ENCODE data around the gene TMEM88.

TMEM88 gene

DNA sequence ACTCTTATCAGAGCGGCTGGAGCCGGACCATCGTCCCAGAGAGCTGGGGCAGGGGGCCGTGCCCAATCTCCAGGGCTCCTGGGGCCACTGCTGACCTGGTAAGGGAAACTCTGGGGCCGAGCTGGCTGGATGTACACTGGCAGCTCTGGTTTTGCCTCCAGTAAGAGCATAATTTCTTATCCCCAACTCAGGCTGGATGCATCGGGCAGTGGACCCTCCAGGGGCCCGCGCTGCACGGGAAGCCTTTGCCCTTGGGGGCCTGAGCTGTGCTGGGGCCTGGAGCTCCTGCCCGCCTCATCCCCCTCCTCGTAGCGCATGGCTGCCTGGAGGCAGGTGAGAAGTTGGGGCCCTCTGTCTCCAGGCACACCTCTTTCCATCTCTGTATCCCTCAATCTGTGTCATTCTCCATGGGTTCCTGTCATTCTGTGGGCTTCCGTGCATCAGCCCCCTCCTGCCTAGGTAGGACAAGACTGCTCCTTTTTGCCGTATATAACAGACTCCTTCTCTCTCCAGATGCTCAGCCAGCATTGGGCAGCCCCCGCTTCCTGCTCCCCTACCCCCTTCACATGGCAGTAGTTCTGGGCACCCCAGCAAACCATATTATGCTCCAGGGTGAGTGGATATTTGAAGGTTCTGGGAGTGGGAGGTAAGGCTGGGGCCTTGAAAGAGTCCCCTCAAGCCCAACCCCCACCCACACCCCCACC lies 9.4 kb upstream of the TMEM88 start:
- no peak for DNase-seq

DNA sequence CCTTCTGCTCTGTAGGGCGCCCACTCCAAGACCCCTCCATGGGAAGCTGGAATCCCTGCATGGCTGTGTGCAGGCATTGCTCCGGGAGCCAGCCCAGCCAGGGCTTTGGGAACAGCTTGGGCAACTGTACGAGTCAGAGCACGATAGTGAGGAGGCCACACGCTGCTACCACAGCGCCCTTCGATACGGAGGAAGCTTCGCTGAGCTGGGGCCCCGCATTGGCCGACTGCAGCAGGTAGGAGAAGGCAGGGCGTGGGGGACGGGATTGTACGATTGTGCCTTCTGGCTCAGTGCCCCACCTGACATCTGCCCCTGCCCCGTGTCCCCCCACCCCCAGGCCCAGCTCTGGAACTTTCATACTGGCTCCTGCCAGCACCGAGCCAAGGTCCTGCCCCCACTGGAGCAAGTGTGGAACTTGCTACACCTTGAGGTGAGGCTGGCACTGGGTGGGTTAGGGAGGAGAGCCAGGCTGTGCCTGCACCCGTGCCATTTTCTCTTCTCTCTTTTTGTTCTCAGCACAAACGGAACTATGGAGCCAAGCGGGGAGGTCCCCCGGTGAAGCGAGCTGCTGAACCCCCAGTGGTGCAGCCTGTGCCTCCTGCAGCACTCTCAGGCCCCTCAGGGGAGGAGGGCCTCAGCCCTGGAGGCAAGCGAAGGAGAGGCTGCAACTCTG lies 8.7 kb upstream of the TMEM88 start:
- no peak for DNase-seq

GRCh38 chr17:7846765-7847661 lies 7.9 kb upstream of the TMEM88 start:
- DNase-seq: no peak

- no peak for DNase-seq
These were observed 6.7 kb upstream of the TMEM88 start for GRCh38 chr17:7848131-7848579.

- no peak for DNase-seq
These were observed 6.1 kb upstream of the TMEM88 start for GRCh38 chr17:7848739-7849129.

DNA sequence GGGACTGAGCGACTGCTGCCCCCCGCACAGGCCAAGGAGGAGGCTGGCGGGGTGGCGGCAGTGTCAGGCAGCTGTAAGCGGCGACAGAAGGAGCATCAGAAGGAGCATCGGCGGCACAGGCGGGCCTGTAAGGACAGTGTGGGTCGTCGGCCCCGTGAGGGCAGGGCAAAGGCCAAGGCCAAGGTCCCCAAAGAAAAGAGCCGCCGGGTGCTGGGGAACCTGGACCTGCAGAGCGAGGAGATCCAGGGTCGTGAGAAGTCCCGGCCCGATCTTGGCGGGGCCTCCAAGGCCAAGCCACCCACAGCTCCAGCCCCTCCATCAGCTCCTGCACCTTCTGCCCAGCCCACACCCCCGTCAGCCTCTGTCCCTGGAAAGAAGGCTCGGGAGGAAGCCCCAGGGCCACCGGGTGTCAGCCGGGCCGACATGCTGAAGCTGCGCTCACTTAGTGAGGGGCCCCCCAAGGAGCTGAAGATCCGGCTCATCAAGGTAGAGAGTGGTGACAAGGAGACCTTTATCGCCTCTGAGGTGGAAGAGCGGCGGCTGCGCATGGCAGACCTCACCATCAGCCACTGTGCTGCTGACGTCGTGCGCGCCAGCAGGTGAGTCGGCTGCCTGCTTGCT lies 5.6 kb upstream of the TMEM88 start:
- DNase-seq: no peak

GRCh38 chr17:7849751-7850504 lies 4.9 kb upstream of the TMEM88 start:
- no peak for DNase-seq

- DNase-seq: no peak
These were observed 4.0 kb upstream of the TMEM88 start for GRCh38 chr17:7850701-7851437.

DNA sequence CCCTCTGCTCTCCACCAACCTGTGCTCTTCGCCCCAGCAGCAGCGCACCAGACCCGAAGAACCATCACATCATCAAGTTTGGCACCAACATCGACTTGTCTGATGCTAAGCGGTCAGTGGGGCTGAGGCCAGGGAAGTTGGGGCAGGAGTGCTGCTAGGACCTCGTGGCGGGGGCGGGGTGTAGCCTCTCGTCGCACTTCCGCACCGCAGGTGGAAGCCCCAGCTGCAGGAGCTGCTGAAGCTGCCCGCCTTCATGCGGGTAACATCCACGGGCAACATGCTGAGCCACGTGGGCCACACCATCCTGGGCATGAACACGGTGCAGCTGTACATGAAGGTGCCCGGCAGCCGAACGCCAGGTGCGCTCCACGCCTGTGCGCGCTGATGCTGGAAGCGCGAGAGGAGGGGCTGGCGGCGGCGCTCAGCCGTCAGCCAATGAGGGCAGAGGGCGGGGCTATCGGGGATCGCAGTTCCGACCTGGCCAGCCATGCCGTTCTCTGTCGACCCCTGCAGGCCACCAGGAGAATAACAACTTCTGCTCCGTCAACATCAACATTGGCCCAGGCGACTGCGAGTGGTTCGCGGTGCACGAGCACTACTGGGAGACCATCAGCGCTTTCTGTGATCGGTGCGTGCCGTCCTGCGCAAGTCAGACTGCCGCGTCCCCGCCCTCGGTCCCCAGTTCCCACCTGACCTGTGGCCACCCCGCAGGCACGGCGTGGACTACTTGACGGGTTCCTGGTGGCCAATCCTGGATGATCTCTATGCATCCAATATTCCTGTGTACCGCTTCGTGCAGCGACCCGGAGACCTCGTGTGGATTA lies 3.2 kb upstream of the TMEM88 start:
- DNase-seq: peak; percentile 89

- DNase-seq: no peak
These were observed 2.6 kb upstream of the TMEM88 start for GRCh38 chr17:7852262-7852670.

DNA sequence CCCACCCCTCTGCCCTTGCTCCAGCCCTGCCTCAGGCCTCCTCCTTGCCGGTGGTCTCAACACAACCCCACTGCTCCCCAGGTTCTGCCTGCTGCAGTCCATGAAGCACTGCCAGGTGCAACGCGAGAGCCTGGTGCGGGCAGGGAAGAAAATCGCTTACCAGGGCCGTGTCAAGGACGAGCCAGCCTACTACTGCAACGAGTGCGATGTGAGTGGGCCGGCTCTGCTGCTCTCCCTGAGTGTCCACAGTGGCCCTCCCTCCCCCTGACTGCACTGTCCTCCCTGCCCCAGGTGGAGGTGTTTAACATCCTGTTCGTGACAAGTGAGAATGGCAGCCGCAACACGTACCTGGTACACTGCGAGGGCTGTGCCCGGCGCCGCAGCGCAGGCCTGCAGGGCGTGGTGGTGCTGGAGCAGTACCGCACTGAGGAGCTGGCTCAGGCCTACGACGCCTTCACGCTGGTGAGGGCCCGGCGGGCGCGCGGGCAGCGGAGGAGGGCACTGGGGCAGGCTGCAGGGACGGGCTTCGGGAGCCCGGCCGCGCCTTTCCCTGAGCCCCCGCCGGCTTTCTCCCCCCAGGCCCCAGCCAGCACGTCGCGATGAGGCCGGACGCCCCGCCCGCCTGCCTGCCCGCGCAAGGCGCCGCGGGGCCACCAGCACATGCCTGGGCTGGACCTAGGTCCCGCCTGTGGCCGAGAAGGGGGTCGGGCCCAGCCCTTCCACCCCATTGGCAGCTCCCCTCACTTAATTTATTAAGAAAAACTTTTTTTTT lies 1.8 kb upstream of the TMEM88 start:
- DNase-seq: no peak

- DNase-seq: no peak
These were observed 1.2 kb upstream of the TMEM88 start for GRCh38 chr17:7853691-7854038.

DNA sequence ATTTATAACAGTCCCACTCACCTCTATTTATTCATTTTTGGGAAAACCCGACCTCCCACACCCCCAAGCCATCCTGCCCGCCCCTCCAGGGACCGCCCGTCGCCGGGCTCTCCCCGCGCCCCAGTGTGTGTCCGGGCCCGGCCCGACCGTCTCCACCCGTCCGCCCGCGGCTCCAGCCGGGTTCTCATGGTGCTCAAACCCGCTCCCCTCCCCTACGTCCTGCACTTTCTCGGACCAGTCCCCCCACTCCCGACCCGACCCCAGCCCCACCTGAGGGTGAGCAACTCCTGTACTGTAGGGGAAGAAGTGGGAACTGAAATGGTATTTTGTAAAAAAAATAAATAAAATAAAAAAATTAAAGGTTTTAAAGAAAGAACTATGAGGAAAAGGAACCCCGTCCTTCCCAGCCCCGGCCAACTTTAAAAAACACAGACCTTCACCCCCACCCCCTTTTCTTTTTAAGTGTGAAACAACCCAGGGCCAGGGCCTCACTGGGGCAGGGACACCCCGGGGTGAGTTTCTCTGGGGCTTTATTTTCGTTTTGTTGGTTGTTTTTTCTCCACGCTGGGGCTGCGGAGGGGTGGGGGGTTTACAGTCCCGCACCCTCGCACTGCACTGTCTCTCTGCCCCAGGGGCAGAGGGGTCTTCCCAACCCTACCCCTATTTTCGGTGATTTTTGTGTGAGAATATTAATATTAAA lies 638 bp upstream of the TMEM88 start:
- no peak for DNase-seq

DNA sequence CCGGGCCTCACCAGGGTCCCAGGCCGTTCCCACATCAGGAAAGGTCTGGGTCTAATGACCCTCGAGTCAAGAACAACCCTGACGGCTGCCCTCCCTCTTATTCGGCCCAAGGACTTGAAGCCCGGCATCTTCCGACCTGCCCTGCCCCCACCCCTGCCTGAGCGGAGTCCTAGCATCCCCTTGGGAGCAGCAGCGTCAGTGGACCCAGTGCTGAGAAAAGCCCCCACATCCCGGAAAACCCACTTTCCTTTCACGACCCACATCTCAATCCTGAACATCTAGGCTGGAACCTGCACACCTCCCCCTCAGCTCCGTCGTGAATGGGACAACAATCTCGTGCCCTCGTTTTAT lies 769 bp downstream of the TMEM88 start:
- no peak for DNase-seq

DNA sequence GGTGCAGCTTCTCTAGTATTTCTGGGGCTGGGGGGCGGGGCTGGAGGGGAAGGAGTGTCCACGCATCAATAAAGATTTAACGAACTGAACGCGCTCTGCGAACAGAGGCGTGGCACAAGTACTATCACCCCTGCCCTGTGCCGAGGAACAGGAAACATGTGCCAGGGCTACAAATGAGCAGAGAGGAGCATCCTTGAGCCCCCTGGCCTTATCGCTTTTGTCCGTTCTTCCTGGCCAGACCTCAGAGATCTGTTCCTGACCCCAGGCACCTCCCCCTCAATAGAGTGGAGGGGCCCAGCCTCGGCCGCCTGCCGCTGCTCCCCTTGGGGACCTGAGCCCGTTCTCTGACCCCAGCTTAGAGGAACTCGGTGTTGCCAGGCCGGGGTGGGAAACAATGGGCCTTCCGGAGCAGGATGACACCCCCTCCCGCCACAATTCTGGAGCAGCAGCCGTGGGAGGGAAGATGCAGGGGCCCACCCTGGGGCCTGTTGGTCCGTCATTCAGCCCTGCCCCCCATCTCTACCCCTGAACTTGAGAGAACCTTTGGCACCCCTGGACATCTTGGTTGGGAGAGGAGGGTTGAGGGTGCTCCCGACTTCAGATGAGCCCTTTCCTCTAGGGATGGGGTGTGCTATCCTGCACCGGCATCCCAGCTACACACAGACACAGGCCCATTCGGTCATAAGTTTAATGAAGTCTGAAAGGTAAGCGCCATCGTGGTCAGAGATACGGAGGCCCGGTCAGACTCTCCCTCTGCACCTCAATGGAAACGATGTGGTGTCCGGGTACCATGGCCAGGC lies 1.3 kb downstream of the TMEM88 start:
- DNase-seq: peak in 1 of 2 experiments; percentile 9

DNA sequence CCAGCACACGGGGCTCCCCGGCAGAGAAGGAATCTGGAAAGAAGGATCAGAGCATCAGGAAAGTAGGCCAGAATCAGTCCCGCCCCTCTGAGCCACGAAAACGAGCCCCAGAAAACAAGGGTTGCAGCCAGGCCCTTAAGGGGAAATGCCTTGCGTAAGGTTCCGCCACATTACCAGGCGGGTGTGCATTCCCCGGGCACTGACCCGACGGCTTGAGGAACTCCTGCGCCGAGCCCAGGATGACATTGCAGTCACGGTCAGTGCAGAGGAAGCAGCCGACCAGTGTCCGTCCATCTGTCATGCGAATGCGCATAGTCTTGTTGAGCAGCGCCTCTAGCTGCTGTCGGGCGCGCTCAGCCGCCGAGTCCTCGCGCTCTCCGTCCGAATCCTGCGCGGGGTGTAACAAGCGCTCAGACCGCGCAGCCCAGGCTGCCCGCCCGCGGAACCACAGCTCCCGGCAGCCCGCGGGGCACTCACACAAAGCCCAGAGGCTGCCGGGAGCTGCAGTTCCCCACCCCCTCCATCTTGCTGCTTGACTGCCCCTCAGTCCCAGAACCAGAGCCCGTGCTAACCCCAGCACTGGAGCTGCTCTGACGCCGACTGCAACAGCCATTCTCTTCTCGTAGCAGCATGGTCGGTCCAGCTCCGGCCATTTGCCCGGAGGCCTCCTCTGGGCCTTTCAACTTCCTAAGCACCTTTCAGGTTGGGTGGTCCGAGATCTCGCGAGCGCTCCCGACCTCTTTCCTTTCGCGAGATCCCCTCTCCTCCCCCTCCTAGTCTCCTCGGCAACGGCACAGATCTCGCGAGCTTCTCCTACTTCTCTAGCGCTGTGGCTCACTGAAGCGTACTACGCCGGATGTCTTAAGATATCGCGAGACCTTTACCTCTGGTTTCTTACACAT lies 2.2 kb downstream of the TMEM88 start, which contains the start of gene NAA38:
NAA38 (minus strand) TSS at position 749 of the 902 bp plus-strand sequence; CDS start at position 653, 96 bp downstream.
- peak; percentile 95 to 97 for DNase-seq
